Heart left ventricle (tissue), 13 donors: ENCODE data around the gene TTLL11.

ENCODE experiments used
- CTCF ChIP-seq, 12 donors: fragments of 200-600 bp; sonication (generic) in 4 of 12; IDR thresholded peaks; one replicate each; pipeline versions ENCODE4 v1.5.0 to v1.8.0; 2018 to 2022; ENCODE audit warnings: antibody characterized with exemption in 12 of 12, mild to moderate bottlenecking in 5 of 12
- POLR2A ChIP-seq, 2 donors: fragments of 450-650 bp; IDR thresholded peaks; one replicate each; pipeline ENCODE4 v1.6.1; 2017; ENCODE audit warnings: antibody characterized with exemption in 2 of 2, mild to moderate bottlenecking in 2 of 2, moderate library complexity in 2 of 2
- donor health status: ischemic (EF 13 %, LVEDD 7.1; RV severe dilation, severe dysfunction).
- donor health status: DM: no; HTN: yes; CAD: no.
- donor health status: DM: no; HTN: no; CAD: no.
- donor health status: ischemic (EF 25% LVEDD 6.9; RV normal size, moderate dysfunction).
- donor health status: ischemic (EF 25% LVEDD 5.7; RV mildly dilated, moderate dysfunction).
- donor health status: ischemic (EF 35%, LVEDD 5.7; RV mildly dilated, moderate dysfunction).
- donor health status: nonischemic (EF 11% LVEDD 7.7; RV severe dilation, severe dysfunction).
- donor health status: DM: yes; HTN: yes; CAD: no.
- donor health status: PGD.
- donor health status: ischemic (EF 29% LVEDD 5.4; RV normal size, mild dysfunction).
- donor health status: nonischemic (EF 23%, LVEDD 6.1; RV moderate dilation, normal function).

DNA sequence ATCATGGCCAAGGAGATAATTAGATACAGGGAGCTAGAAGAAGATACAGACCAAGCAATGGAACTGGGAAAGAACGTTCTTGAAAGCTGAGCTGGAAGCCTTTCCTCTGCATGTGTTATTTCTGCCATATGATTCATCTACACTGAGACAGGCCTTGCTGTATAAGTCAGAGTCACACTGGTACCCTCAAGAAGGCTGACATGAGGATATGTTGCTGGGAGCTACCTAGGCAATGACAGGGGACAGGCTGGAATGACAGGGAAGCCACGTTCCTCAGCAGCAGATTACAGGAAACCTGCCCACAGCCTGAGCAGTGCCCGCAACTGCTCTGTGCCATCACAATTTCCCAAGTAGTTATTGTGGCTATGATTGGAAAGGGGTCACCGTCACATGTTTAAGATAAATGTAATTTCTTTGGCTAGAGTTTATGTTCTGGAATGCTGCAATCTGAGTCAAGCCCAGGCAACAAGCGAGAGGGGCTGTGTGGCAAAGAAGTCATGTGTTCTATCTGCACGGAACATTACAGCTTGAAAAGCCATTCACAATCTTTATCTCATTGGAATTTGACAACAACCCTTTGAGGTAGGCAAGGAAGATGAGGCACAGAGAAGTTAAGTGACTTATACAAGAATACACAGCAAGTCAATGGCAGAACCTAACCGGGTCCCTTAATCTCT, 108.2 kb downstream of the TTLL11 start:
- TF ChIP-seq POLR2A (IDR thresholded peaks at IDR 0.05), result no peak
- no peak for TF ChIP-seq CTCF (IDR thresholded peaks at IDR 0.05)
